Activated CD4-positive, CD25-positive, alpha-beta regulatory T cell treated with anti-CD3 and anti-CD28 coated beads, Interleukin-2, amount 50 U/mL, for 16 hours (primary cell): ENCODE measurements around the gene SYT3.
A peak's percentile ranks its signal among the peaks of the same experiment; 100 is the strongest.
"Not testable (repeated sequence)": the region's sequence is repeated elsewhere in the genome, so short reads cannot be mapped to it uniquely, and the experiment has no call there.

Experiments
- DNase-seq: peaks from one replicate; pipeline ENCODE4 v3.0.0-alpha.2; 2020; ENCODE audit warnings: low read depth, low spot score

SYT3 gene

DNA sequence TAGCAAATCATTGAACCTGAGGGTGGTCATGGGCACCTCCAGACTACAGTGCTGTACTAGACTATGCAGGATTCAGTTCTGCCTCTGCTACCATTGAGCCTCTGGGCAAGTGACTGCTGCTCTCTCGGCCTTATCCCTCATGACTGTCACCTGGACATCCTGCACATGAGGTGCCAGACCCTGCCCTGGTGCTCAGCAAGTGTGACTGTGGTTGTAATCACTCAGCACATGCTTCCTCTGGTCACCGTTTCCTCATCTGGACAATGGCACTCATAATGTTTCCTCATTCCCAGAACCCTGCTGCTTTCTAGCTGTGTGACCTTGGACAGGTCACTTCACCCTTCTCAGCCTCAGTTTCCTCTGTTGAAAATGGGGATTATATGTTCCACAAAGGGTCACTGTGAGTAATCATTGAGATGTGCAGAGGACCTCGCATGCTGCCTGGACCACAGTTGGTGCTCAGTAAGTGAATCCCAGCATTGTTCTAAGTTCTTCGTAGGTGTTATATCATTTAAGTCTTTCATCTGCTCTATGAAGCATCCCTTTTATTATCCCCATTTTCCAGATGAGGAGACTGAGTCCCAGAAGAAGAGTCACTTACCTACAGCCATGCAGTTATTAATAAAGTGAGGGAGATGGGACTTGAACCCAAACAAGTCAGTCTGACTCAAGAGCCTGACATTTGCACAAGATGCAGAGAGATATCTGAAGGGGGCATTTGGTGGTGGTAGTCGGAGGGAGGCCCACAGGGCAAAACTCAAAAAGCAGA is 3.2 kb downstream of the SYT3 start:
- no peak for DNase-seq

DNA sequence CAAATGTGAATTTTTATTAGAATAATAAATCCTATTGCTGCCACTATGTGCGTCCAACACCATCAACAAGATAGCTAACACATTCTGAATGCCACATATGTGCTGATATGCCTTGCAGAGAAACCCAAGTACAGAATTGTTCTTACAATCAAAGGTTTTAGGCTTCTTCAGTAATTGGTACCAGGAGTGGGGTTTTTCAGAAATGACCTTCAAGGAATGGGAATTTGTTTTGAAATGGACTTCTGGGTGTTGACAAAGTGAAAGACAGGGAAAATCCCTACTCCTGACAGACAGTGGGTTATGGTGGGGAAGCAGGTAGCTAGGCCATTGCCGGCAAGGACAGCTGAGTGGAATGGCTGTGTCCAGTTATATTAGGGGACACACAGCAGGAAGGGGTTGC is 5.7 kb downstream of the SYT3 start:
- DNase-seq: no peak

DNA sequence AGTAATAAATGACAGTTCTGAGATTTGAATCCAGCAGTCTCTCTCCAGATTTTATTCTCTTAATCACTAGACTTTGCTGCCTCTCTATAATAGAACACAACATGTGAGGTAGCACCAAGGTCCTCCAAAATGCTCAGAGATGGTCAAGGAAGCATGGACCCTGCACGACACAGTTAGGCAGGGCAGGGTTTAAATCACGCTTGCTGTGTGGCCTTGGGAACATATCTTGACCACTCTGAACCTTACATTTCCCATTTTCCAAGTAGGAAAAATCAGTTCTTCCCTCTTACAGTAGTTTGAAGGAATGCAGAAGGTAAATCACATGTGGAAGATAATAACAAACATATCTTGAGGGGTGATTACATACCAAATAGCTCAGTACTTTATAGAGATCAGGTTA is 6.3 kb downstream of the SYT3 start:
- DNase-seq: no peak

DNA sequence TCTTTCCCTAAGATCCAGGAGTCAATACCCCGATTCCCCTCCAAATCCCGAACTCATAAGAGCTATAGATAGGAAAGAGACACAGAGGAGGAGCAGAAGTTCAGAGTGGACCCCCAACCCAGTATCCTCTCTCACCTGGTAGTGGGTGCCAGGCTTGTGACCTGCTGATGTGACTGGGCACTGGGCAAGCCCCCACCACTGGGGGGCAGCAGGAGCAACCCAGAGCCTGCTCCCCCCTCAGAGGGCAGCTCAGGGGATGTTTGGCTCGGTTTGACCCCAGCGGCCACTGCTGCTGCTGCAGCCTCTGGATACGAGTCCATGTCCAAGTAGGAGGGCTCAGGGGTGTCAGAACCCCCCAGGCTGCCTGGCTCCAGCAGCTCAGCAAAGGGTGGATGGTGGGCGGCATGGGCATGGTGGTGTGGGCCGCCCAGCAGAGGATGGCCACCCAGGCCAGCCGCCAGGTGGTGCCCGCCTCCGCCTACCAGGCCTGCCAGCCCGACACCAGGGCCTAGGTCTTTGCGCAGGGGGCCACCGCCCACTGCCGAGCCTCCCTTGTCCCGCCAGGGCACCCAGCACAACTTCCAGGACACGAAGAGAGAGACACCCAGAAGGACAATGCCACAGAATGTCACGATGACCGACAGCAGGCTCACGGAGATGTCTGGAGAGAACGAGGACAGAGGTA is 7.4 kb downstream of the SYT3 start:
- no peak for DNase-seq

DNA sequence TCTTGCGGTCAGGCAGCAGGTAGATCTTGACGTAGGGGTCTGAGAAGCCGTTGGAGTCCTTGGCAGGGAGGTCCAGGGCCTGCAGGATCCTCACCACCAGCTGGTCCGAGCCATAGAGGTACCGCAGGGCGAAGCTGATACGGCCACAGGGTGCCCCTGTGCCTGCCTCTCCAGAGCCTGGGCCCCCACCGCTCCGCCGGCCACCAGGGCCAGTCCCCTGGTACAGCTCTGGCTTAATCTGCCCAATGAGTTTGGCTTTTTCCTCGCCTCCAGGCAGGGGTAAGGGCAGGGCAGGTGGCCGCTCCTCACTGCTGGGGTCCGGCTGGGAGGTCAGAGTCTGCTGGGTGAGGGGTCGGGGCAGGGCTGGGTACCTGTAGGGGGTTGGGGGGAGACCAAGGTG is 9.9 kb downstream of the SYT3 start:
- DNase-seq: no peak

DNA sequence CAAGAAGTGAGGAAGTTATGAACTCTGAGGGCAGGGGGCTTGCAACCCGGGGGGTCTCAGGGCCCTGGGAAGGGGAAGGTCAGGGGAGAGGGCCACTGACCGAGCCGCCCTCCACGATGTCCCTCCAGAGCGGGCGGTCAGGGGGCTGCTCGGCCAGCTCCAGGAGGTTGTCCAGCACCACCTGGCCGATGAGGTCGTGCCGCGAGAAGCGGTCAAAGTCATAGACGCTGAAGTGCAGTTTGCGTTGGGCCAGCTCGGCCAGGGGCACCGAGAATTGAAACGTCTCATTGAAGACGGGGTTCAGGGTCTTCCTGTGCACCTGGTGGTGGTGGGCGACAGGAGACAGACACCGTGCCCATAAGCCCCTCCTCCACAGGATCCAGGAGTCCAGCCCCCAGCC is 10.5 kb downstream of the SYT3 start:
- no peak for DNase-seq

DNA sequence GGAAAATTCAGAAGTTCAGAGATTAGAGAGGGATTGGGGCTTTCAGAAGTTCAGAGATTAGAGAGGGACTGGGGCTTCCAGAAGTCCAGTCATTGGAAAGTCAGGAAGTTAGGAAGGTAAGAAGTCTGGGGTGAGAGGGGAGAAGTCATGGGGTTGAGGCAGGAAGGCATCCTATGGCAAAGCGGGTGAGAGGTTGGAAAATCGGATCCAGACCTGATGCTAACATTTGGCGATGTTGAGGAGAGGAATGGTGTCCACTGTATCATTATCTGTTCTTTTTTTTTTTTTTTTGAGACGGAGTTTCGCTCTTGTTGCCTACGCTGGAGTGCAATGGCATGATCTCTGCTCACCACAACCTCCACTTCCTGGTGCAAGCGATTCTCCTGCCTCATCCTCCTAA is 11.1 kb downstream of the SYT3 start:
- no peak for DNase-seq

DNA sequence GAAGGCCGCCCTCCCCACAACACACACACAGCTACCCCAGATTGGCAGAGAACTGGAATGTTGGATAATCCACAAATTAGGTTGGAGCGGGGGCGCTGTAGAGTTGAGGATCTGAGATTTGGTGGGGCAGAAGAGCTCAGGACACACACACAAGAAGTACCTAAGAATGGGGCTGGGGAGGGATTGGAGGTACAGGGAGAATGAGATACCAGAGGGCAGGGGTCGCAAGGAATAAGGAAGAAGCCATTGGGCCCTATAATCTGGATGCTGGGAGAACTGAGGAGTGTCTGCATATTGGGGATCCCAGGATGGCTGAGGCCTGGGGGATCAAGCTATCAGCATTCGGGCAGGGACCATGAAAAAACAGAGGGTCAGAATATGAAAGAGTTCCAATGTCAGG is 11.5 kb downstream of the SYT3 start:
- DNase-seq: no peak

DNA sequence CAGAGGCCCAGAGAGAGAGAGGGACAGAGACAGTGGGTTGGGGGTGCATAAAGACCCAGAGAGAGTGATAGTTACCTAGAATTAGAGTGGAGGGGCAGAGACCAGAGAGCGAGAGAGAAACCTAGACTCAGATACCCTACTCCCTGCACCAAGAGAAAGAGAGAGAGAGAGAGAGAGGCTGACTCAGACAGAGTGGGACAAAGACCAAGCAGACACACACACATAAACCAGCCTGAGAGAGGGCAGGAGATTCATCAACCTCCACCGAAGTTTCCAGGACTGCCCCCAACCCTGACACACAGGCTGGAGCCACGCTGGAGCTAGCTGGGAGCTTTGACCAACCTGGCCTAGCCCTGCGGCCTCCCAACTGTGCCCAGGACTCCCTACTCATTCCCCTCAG is 12.9 kb downstream of the SYT3 start:
- DNase-seq: no peak

DNA sequence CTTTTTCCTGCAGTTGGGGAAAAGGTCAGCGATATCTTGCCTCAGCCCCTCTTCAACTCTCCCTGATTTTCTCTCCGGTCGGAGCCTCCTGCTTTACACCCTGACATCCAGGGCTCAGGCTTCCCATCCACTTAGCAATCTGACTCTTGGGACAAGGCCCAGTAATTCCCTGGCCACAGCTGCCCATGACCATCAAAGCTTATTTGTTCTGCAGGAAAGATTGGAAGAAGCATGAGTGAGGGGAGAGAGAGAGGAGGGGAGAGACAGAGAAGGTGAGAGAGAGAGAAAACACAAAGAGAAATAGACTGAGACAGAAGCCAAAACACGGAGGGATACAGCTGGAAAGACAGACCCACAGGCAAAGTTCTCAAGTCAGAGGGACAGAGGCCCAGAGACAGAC is 13.7 kb downstream of the SYT3 start:
- DNase-seq: no peak

DNA sequence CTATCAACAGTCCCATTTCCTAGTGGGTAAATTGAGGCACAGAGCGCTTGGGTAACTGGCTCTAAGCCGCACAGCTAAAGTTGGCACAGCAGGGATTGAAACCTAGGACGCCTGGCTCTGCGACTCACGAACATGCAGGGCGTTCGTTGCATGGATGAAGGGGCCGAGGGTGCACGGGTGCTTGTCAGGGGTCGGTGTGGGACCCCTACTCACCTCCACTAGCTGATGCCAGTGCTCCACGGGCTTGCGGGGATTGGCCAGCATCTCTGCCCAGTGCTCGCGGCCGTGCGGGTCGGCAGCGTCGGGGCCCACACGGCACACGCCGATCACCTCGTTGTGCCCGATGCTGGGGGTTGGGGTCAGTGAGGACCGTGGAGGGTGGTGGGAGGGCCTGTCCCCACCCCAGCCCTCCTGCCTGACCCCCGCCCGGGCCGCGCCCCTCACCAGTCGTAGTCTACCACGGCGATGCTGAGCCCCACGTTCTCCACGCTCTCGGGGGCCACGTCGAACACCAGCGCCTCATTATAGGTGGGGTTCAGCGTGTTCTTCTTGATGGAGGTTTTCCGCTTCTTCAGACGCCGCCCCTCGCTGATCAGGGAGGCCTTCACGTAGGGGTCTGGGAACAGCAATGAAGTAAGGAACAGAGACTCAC is 14.6 kb downstream of the SYT3 start:
- DNase-seq: no peak

DNA sequence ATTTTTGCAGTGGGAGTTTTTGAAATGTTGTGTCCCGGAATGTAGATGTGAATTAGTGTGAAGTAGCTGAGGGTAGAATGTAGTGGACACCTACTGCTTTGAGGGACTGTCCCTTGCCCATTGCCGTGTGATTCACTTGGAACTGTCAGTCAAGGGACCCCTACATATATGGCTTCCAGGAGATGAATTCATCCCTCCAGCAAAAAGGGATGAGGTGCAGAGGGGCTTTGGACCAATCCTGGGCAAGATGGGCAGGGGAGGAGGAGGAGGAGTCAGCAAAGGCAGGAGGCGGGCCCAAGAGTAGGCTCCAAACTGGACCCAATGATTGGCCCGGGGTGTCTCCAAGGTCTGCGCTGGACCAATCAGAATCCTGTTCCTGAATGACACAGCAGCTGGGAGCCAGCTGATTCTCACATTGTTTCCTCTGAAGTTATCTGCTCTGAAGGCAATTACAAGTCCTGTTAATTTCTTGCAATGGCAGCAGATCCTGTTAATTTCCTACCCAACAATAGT is 19.2 kb downstream of the SYT3 start:
- not testable (repeated sequence) for DNase-seq

DNA sequence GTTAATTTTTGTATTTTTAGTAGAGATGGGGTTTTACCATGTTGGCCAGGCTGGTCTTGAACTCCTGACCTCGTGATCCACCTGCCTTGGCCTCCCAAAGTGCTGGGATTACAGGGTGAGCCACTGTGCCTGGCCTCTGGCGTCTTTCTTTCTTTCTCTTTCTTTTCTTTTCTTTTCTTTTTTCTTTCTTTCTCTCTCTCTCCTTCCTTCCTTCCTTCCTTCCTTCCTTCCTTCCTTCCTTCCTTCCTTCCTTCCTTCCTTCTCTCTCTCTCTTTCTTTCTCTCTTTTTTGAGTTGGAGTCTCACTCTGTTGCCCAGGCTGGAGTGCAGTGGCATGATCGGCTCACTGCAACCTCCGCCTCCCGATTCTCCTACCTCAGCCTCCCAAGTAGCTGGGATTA is 20.5 kb downstream of the SYT3 start:
- DNase-seq: not testable (repeated sequence)

DNA sequence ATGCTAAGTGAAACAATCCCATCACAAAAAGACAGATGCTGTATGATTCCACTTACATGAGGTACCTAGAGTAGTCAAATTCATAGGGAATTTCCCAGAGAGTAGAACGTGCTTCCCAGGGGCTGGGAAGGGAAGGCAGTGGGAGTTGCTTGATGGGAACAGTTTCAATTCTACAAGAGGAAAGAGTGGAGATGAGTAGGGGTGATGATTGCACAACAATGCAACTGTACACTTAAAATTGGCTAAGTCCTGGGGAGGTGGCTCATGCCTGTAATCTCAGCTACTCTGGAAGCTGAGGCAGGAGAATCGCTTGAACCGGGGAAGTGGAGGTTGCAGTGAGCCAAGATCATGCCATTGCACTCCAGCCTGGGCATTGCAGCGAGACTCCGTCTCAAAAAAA is 21.3 kb downstream of the SYT3 start:
- DNase-seq: not testable (repeated sequence)

DNA sequence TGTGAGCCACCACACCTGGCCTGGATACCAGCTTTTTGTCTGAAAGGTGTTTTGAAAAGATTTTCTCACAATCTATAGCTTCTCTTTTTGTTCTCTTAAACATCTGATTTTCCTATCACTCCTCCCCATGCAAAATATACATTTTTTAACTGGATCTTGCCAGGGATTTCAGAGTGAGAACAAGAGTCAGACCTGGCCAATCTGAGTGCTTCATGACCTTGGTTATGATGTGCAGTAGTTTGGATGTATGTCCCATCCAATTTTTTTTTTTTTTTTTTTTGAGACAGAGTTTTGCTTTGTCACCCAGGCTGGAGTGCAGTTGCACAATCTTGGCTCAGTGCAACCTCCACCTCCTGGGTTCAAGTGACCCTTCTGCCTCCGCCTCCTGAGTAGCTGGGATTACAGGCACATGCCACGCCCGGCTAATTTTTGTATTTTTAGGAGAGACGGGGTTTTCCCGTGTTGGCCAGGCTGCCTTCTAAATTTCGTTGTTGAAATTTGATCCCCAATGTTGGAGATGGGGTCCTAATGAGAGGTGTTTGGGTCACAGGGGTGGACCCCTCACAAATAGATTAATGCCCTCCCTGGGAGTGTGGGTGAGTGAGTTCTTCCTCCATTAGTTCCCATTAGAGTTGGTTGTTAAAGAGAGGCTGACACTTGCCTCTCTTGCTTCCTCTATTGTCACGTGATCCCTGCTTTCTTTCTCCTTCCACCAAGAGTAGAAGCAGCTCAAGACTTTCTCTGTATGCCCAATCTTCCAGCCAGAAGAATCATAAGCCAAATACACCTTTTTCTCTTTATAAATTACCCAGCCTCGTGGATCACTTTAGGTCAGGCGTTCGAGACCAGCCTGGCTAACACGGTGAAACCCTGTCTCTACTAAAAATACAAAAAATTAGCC is 26.9 kb downstream of the SYT3 start:
- DNase-seq: not testable (repeated sequence)

DNA sequence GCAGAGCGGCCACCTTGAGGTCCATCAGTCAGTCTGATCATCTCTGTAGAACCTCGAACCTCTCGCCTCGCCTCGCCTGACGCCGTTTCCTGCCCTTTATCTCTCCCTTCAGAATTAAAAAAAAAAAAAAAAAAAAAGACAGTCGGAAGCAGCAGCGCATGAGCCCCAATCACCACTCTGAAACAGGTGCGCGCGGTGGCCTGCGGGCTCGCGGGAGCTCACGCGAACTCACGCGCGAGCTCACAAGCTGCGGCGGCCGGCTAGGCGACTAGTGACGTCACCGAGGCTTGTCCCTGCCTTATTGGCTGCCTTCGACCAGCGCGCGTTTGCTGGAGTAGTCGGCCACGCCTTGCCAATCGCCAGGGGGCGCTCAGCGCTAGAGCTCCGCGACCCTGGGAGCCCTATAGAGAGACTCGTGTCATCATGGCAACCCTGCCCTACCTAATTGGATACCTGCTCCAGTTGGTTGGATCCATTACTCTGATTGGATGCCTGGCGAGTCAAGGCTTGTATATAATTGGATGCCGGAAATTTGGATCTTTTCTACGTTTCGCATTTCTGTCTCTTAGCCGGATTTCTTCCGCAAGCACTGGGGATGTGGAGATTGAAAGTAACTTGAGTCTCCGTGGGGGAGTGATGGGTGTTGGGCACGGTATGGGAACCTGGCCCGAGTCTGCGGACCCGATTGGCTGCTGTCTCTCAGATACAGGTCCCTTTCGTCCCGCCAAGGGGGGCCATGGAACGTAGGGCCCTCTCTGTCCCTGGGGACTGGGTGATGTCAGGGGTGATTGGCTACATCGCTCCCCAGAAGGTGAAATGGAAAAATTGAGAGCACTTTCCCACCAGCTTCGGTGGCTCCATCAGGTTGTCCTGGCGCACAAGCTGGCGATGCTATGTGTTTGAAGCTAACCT is 31.6 kb downstream of the SYT3 start:
- peak; percentile 40 for DNase-seq

DNA sequence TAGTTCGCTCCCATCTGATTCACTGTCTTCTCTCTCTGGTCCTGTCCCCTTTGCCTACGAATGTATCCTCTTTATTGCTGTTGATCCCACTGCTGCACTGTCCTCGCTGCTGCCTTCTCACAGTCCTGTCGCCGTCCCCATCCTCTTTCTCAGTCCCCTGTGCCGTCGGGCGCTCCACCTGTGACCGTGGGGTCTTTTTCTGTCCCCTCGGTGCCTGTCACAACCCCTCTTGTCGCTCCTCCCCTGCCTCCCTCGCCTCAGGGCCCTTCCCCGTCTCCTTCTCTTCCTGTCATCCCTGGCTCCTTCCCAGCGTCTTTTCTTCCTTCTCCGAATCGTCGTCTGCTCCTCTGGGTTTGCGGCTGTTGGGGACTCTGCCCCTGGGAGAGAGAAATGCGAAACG is 32.3 kb downstream of the SYT3 start:
- no peak for DNase-seq

DNA sequence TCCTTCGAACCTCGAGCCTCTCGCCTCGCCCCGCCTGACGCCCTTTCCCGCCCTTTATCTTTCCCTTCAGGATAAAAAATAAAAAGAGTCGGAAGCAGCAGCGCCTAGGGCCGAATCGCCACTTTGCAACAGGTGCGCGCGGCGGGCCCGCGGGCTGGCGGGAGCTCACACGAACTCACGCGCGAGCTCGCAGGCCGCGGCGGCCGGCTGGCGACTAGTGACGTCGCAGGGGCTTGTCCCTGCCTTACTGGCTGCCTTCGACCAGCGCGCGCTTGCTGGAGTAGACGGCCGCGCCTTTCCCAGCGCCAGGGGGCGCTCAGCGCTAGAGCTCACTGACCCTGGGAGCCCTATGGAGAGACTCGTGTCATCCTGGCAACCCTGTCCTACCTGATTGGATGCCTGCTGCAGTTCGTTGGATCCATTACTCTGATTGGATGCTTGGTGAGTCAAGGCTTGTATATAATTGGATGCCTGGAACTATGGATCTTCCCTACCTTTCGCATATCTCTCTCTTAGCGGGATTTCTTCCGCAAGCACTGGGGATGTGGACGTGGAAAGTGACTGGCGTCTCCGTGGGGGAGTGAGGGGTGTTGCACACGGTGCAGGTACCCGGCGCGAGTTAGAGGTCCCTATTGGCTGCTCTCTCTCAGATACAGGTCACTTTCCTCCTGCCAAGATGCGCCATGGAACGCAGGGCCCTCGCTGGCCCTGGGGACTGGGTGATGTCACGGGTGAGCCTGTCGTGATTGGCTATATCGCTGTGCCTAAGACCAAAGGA is 33.4 kb downstream of the SYT3 start:
- DNase-seq: not testable (repeated sequence)

DNA sequence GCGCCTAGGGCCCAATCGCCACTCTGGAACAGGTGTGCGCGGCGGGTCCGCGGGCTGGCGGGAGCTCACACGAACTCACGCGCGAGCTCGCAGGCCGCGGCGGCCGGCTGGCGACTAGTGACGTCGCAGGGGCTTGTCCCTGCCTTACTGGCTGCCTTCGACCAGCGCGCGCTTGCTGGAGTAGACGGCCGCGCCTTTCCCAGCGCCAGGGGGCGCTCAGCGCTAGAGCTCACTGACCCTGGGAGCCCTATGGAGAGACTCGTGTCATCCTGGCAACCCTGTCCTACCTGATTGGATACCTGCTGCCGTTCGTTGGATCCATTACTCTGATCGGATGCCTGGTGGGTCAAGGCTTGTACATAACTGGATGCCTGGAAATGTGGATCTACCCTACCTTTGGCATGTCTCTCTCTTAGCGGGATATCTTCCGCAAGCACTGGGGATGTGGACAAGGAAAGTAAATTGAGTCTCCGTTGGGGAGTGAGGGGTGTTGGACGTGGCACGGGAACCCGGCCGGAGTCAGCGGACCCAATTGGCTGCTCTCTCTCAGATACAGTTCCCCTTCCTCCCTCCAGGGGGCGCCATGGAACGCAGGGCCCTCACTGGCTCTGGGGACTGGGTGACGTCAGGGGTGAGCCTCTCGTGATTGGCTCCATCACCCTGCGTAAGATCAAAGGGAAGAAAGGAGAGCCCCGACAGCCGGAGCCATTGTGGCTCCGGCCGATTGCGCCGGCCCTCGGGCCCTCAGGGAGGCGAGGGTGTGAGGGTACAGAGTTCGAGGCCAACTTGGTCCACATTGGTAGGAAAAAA is 35.2 kb downstream of the SYT3 start:
- not testable (repeated sequence) for DNase-seq
